Lower leg skin (tissue), 3 donors: ENCODE measurements around the gene GRID2.

Experiments used
- POLR2A ChIP-seq, 2 donors: fragments of 450-650 bp; IDR thresholded peaks; one replicate each; pipeline ENCODE4 v1.6.1; 2016 to 2017; ENCODE audit warnings: antibody characterized with exemption in 2 of 2, mild to moderate bottlenecking in 1 of 2, moderate library complexity in 1 of 2
- TF ChIP-seq, protein P1 (sequence below), 3 donors: fragments of 450-650 bp; IDR thresholded peaks; one replicate each; pipeline ENCODE4 v1.5.1; 2016; ENCODE audit warnings: antibody characterized with exemption in 3 of 3, mild to moderate bottlenecking in 3 of 3, moderate library complexity in 2 of 3

DNA sequence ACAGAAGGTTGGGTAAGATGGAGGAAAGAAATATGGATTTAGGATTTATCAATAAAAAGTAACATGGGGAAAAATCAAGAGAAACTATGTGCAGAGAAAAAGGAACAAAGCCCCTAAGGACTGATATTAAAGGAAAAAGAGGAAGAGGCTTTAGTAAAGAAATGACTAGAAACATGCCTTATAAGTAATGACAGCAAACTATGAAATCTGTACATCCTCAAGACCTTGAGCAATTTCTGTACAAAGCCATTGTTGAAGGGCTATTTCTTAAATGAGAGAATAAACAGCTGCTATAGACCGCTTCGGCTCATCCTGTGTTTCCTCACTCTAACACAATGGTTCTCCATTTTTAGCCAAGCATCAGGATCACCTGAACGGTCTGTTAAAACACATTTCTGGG, 1344.5 kb downstream of the GRID2 start:
- TF ChIP-seq POLR2A (IDR thresholded peaks at IDR 0.05), result no peak
- TF ChIP-seq, protein P1, sequence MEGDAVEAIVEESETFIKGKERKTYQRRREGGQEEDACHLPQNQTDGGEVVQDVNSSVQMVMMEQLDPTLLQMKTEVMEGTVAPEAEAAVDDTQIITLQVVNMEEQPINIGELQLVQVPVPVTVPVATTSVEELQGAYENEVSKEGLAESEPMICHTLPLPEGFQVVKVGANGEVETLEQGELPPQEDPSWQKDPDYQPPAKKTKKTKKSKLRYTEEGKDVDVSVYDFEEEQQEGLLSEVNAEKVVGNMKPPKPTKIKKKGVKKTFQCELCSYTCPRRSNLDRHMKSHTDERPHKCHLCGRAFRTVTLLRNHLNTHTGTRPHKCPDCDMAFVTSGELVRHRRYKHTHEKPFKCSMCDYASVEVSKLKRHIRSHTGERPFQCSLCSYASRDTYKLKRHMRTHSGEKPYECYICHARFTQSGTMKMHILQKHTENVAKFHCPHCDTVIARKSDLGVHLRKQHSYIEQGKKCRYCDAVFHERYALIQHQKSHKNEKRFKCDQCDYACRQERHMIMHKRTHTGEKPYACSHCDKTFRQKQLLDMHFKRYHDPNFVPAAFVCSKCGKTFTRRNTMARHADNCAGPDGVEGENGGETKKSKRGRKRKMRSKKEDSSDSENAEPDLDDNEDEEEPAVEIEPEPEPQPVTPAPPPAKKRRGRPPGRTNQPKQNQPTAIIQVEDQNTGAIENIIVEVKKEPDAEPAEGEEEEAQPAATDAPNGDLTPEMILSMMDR (IDR thresholded peaks at IDR 0.05), result no peak
